H9 (cell line): Measurements from ENCODE around the gene RBM33. TPM values are rescaled to one million over a fixed set of nuclear protein-coding genes. Genes with fewer than 3 reads are reported as not detected.

ENCODE experiments used
- DNase-seq: peaks from one replicate; pipeline ENCODE4 v3.0.0-alpha.2; 2017
- H2AFZ ChIP-seq: one replicate; pipeline ENCODE4 v1.6.1; 2013; ENCODE audit warnings: mild to moderate bottlenecking, low read length, control low read depth, moderate library complexity
- H2AK5ac ChIP-seq: 2 replicates; pipeline ENCODE4 v1.6.1; 2013; ENCODE audit warnings: low read length, control low read depth, mixed read lengths; ENCODE audit not compliant: insufficient read length
- H2BK120ac ChIP-seq: one replicate; pipeline ENCODE4 v1.6.1; 2013; ENCODE audit warnings: low read depth, mild to moderate bottlenecking, low read length, control low read depth, inconsistent platforms; ENCODE audit not compliant: poor library complexity, severe bottlenecking
- H2BK12ac ChIP-seq: 2 replicates; pipeline ENCODE4 v1.6.1; 2013; ENCODE audit warnings: low read length, control low read depth, mixed read lengths, low read depth; ENCODE audit not compliant: insufficient read length
- H2BK15ac ChIP-seq: 2 replicates; pipeline ENCODE4 v1.6.1; 2013; ENCODE audit warnings: low read depth, low read length, control low read depth
- H2BK20ac ChIP-seq: one replicate; pipeline ENCODE4 v1.6.1; 2013; ENCODE audit warnings: low read depth, mild to moderate bottlenecking, low read length, control low read depth, inconsistent platforms; ENCODE audit not compliant: poor library complexity, severe bottlenecking
- H2BK5ac ChIP-seq: 2 replicates; pipeline ENCODE4 v1.6.1; 2013; ENCODE audit warnings: low read length, control low read depth, mixed read lengths; ENCODE audit not compliant: insufficient read length
- H3K14ac ChIP-seq: 2 replicates; pipeline ENCODE4 v1.6.1; 2013; ENCODE audit warnings: low read length, control low read depth; ENCODE audit not compliant: insufficient read depth
- H3K18ac ChIP-seq: 2 replicates; pipeline ENCODE4 v1.6.1; 2013; ENCODE audit warnings: low read depth, mild to moderate bottlenecking, mixed read lengths, low read length, control low read depth; ENCODE audit not compliant: insufficient read length
- H3K23ac ChIP-seq: 2 replicates; pipeline ENCODE4 v1.6.1; 2013; ENCODE audit warnings: low read length, control low read depth, mixed read lengths, low read depth; ENCODE audit not compliant: insufficient read length
- H3K23me2 ChIP-seq: 2 replicates; pipeline ENCODE4 v1.6.1; 2013; ENCODE audit warnings: low read depth, mild to moderate bottlenecking, mixed read lengths, low read length, control low read depth; ENCODE audit not compliant: insufficient read length, poor library complexity, severe bottlenecking
- H3K27ac ChIP-seq: 2 replicates; pipeline ENCODE4 v1.5.1; 2013; ENCODE audit warnings: low read length, control low read depth, mixed read lengths, low read depth; ENCODE audit not compliant: insufficient read length
- H3K27me3 ChIP-seq: 2 replicates; pipeline ENCODE4 v1.6.1; 2013; ENCODE audit warnings: low read length, control low read depth, inconsistent platforms; ENCODE audit not compliant: insufficient read depth
- H3K4ac ChIP-seq: 2 replicates; pipeline ENCODE4 v1.6.1; 2013; ENCODE audit warnings: low read depth, mild to moderate bottlenecking, control low read depth, inconsistent platforms, low read length, moderate library complexity
- H3K4me1 ChIP-seq: 2 replicates; pipeline ENCODE4 v1.6.1; 2013; ENCODE audit warnings: low read length, control low read depth, inconsistent platforms; ENCODE audit not compliant: insufficient read depth
- H3K4me2 ChIP-seq: 2 replicates; pipeline ENCODE4 v1.6.1; 2013; ENCODE audit warnings: low read length, control low read depth, mixed read lengths; ENCODE audit not compliant: insufficient read length, insufficient read depth
- H3K56ac ChIP-seq: 2 replicates; pipeline ENCODE4 v1.6.1; 2013; ENCODE audit warnings: low read depth, mild to moderate bottlenecking, mixed read lengths, low read length, control low read depth; ENCODE audit not compliant: insufficient read length
- H3K79me1 ChIP-seq: 2 replicates; pipeline ENCODE4 v1.6.1; 2013; ENCODE audit warnings: low read depth, mild to moderate bottlenecking, moderate library complexity, low read length, control low read depth, inconsistent platforms; ENCODE audit not compliant: insufficient read depth, poor library complexity, severe bottlenecking
- H3K79me2 ChIP-seq: 2 replicates; pipeline ENCODE4 v1.6.1; 2013; ENCODE audit warnings: low read length, control low read depth, inconsistent platforms; ENCODE audit not compliant: insufficient read depth
- H3K9ac ChIP-seq: 2 replicates; pipeline ENCODE4 v1.6.1; 2013; ENCODE audit warnings: low read length, control low read depth, mixed read lengths; ENCODE audit not compliant: insufficient read length; ENCODE audit errors: extremely low read depth
- H3K9me3 ChIP-seq: one replicate; pipeline ENCODE4 v1.6.1; 2013; ENCODE audit warnings: low read depth, low read length, inconsistent platforms; ENCODE audit not compliant: control insufficient read depth
- H3T11ph ChIP-seq: one replicate; pipeline ENCODE4 v1.6.1; 2013; ENCODE audit warnings: mild to moderate bottlenecking, low read length, control low read depth, inconsistent platforms
- H4K20me1 ChIP-seq: one replicate; pipeline ENCODE4 v1.6.1; 2013; ENCODE audit not compliant: control insufficient read depth, insufficient read length, insufficient read depth
- H4K5ac ChIP-seq: 2 replicates; pipeline ENCODE4 v1.6.1; 2013; ENCODE audit warnings: low read depth, mild to moderate bottlenecking, mixed read lengths, low read length, control low read depth; ENCODE audit not compliant: insufficient read length
- H4K8ac ChIP-seq: replicated peaks from 2 replicates; pipeline ENCODE4 v1.6.1; 2013; ENCODE audit warnings: low read length, control low read depth, mixed read lengths, low read depth; ENCODE audit not compliant: insufficient read length
- H4K91ac ChIP-seq: 2 replicates; pipeline ENCODE4 v1.6.1; 2013; ENCODE audit warnings: low read depth, mild to moderate bottlenecking, moderate library complexity, mixed read lengths, low read length, control low read depth; ENCODE audit not compliant: insufficient read length
- H3K27ac Mint-ChIP-seq, 3 experiments: 2 replicates in 2 of 3; 3 replicates in 1 of 3; pipeline ENCODE4 v1.8.0; 2020 to 2021; ENCODE audit warnings: mixed read lengths in 3 of 3, mild to moderate bottlenecking in 1 of 3, moderate library complexity in 1 of 3
- H3K27me3 Mint-ChIP-seq: 2 replicates; pipeline ENCODE4 v1.8.0; 2021; ENCODE audit warnings: low read depth, mild to moderate bottlenecking, moderate library complexity, mixed read lengths
- H3K36me3 Mint-ChIP-seq, 3 experiments: 2 replicates in 2 of 3; 3 replicates in 1 of 3; pipeline ENCODE4 v1.8.0; 2020 to 2021; ENCODE audit warnings: low read depth in 3 of 3, mixed read lengths in 3 of 3; ENCODE audit not compliant: insufficient read depth in 1 of 3
- H3K4me1 Mint-ChIP-seq, 2 experiments: 2 replicates each; pipeline ENCODE4 v1.8.0; 2020; ENCODE audit warnings: mixed read lengths in 2 of 2
- H3K4me3 Mint-ChIP-seq, 2 experiments: 2 replicates in 1 of 2; 3 replicates in 1 of 2; pipeline ENCODE4 v1.8.0; 2020 to 2021; ENCODE audit warnings: mild to moderate bottlenecking in 2 of 2, mixed read lengths in 2 of 2, moderate library complexity in 1 of 2
- H3K9me3 Mint-ChIP-seq, 2 experiments: 2 replicates in 1 of 2; 3 replicates in 1 of 2; pipeline ENCODE4 v1.8.0; 2020; ENCODE audit warnings: mild to moderate bottlenecking in 2 of 2, mixed read lengths in 2 of 2, moderate library complexity in 1 of 2
- CTCF ChIP-seq: fragments of 200-600 bp; sonication (generic); conservative IDR thresholded peaks from 3 replicates; pipeline ENCODE4 v1.8.0; 2021; ENCODE audit warnings: antibody characterized with exemption, mild to moderate bottlenecking
- WGBS: extraction: QIAGEN DNeasy Blood & Tissue Kit; methylation state at CpG from one replicate; pipeline ENCODE4 v1.1.7; 2013; ENCODE audit warnings: missing lambda C conversion rate, low lambda C conversion rate, mixed read lengths; ENCODE audit not compliant: insufficient read length; ENCODE audit errors: extremely low coverage; 5-methylcytosine and 5-hydroxymethylcytosine counted together
- total RNA-seq: library from RNA; stranded (reverse); gene quantifications from 2 replicates; pipeline ENCODE4 v1.2.1, GENCODE V29; 2021

The RBM33 gene
- total RNA-seq, 1 experiment from 2014 or later, result 71.3 TPM

GRCh38 chr7:155791214-155791737 lies 146.8 kb downstream of the RBM33 start:
- H3K27ac Mint-ChIP-seq, result no peak overlapping the region
- Histone ChIP-seq H3K9ac (no peak overlapping the region), H3K27ac (no peak overlapping the region), H2AK5ac (no peak overlapping the region), H3K18ac (no peak overlapping the region), H4K20me1 (no peaks in the 10 kb centered on the region), H2BK5ac (no peak overlapping the region), H2AFZ (no peak overlapping the region), H4K8ac (no peak overlapping the region), H3K9me3 (no peaks in the 10 kb centered on the region), H3K4me2 (no peak overlapping the region), H4K91ac (no peak overlapping the region), H2BK20ac (no peak overlapping the region), H3K4me1 (no peaks in the 10 kb centered on the region), H2BK12ac (no peak overlapping the region), H3K4ac (no peak overlapping the region), H3K23ac (no peak overlapping the region), H3K14ac (no peak overlapping the region; the same call in 1 of the 2 replicates), H3K79me1 (no peaks in the 10 kb centered on the region), H2BK120ac (no peak overlapping the region), H3T11ph (no peak overlapping the region), H3K56ac (no peak overlapping the region), H3K79me2 (no peaks in the 10 kb centered on the region), H3K27me3 (no peaks in the 10 kb centered on the region; the same call in 1 of the 2 replicates), H2BK15ac (no peak overlapping the region), H4K5ac (no peak overlapping the region), H3K23me2 (peaks cover 5% of the 10 kb centered on the region)
- peaks cover 0 to 3% (median 0%) of the 10 kb centered on the region in 3 experiments; a peak in 1 of 7 replicates for H3K36me3 Mint-ChIP-seq
- no peak overlapping the region for H3K4me3 Mint-ChIP-seq
- WGBS, result no CpG with 5 or more reads among the region's 19 CpGs
- peaks cover 0 to 7% of the 10 kb centered on the region in 2 experiments; a peak in 3 of 5 replicates for H3K9me3 Mint-ChIP-seq
- peaks cover 39% of the 10 kb centered on the region for H3K27me3 Mint-ChIP-seq
- no peak for DNase-seq
- H3K4me1 Mint-ChIP-seq, result peaks cover 4% of the 10 kb centered on the region in 2 experiments
- TF ChIP-seq CTCF, result no peak
